Tibial nerve (tissue), 4 donors: ENCODE data around the gene PHKB.

Experiments
- EP300 ChIP-seq, 2 donors: sonication (generic); formaldehyde crosslinking; IDR thresholded peaks; one replicate each; pipeline ENCODE4 v1.6.1; 2017; ENCODE audit warnings: antibody characterized with exemption in 2 of 2, mild to moderate bottlenecking in 1 of 2
- TF ChIP-seq, protein P1 (sequence below), 5 experiments: fragments of 200-600 bp in 3 of 5; fragments of 450-650 bp in 2 of 5; sonication (generic) in 3 of 5; IDR thresholded peaks; one replicate each; pipeline ENCODE4 v1.5.1; 2016 to 2019; ENCODE audit warnings: antibody characterized with exemption in 5 of 5, mild to moderate bottlenecking in 3 of 5, moderate library complexity in 2 of 5

GRCh38 chr16:47631131-47631530, 170.0 kb downstream of the PHKB start:
- TF ChIP-seq EP300 (IDR thresholded peaks at IDR 0.05) = no peak
- TF ChIP-seq, protein P1, sequence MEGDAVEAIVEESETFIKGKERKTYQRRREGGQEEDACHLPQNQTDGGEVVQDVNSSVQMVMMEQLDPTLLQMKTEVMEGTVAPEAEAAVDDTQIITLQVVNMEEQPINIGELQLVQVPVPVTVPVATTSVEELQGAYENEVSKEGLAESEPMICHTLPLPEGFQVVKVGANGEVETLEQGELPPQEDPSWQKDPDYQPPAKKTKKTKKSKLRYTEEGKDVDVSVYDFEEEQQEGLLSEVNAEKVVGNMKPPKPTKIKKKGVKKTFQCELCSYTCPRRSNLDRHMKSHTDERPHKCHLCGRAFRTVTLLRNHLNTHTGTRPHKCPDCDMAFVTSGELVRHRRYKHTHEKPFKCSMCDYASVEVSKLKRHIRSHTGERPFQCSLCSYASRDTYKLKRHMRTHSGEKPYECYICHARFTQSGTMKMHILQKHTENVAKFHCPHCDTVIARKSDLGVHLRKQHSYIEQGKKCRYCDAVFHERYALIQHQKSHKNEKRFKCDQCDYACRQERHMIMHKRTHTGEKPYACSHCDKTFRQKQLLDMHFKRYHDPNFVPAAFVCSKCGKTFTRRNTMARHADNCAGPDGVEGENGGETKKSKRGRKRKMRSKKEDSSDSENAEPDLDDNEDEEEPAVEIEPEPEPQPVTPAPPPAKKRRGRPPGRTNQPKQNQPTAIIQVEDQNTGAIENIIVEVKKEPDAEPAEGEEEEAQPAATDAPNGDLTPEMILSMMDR (IDR thresholded peaks at IDR 0.05) = no peak
